Keratinocyte (primary cell): ENCODE measurements around the gene FRYL.

ENCODE experiments used
- EZH2 ChIP-seq: IDR thresholded peaks from one replicate; pipeline ENCODE4 v1.6.1; 2012; ENCODE audit warnings: inconsistent platforms, mild to moderate bottlenecking, low read length, moderate library complexity
- TF ChIP-seq, protein P1 (sequence below), 3 experiments: IDR thresholded peaks in 1 of 3; conservative IDR thresholded peaks in 1 of 3; optimal IDR thresholded peaks in 1 of 3; 2 replicates in 2 of 3; 3 replicates in 1 of 3; pipeline versions ENCODE3 to v1.5.1; 2011; ENCODE audit warnings: low read length in 3 of 3, mild to moderate bottlenecking in 3 of 3, moderate library complexity in 2 of 3, control low read depth in 1 of 3, inconsistent platforms in 1 of 3; ENCODE audit not compliant: insufficient read depth in 2 of 3; ENCODE audit errors: extremely low read depth in 1 of 3

DNA sequence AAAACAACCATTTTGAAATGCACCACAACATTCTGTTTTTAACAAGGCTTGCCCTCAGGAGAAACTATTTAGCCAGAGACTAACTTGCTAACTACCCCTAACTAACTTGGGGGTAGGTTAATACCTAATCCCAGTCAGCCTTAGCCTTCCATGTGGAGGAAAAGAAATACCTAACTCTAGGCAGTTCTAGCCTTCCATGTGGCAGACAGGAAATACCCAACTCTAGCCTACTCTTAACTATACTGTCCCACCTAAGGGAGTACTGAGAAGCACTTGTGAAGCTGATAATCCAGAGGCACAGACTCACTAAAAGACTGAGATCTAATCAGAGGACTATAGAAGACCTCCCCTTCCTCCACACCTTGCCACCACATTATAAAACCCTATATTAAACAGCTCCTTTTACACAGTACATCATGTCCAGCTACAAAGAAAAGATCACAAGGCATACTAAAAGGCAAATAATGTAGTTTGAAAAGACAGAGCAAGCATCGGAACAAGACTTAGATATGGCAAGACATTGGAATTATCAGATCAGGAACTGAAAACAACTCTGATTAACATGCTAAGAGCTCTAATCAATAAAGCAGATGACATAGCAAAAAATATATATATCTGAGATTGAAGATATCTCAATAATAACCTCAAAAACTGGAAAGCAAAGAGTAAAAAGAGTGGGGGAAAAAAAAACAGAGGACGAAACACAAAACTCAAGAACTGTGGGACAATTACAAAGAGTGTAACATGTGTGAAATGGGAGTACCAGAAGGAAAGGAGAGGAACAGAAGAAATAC, 52.2 kb downstream of the FRYL start:
- TF ChIP-seq, protein P1, sequence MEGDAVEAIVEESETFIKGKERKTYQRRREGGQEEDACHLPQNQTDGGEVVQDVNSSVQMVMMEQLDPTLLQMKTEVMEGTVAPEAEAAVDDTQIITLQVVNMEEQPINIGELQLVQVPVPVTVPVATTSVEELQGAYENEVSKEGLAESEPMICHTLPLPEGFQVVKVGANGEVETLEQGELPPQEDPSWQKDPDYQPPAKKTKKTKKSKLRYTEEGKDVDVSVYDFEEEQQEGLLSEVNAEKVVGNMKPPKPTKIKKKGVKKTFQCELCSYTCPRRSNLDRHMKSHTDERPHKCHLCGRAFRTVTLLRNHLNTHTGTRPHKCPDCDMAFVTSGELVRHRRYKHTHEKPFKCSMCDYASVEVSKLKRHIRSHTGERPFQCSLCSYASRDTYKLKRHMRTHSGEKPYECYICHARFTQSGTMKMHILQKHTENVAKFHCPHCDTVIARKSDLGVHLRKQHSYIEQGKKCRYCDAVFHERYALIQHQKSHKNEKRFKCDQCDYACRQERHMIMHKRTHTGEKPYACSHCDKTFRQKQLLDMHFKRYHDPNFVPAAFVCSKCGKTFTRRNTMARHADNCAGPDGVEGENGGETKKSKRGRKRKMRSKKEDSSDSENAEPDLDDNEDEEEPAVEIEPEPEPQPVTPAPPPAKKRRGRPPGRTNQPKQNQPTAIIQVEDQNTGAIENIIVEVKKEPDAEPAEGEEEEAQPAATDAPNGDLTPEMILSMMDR (optimal IDR thresholded peaks at IDR 0.05 in 1 of 3, IDR thresholded peaks at IDR 0.05 in 1 of 3, conservative IDR thresholded peaks at IDR 0.05 in 1 of 3; ENCODE audit: extremely low read depth in 1 of 3, insufficient read depth in 2 of 3, low read length in 3 of 3): no peak
- TF ChIP-seq EZH2: no peak
